H1 (cell line): ENCODE measurements around the gene PRKCA. TPM values are rescaled to one million over a fixed set of nuclear protein-coding genes. Genes with fewer than 3 reads are reported as not detected.

ENCODE experiments used
- CTCF ChIA-PET: fragments of 300-600 bp; sonication (Branson Sonifier 250); formaldehyde crosslinking; loops from one replicate; lab custom pipeline; 2021; ENCODE audit not compliant: partially characterized antibody; lab: Charles Lee
- POLR2A ChIA-PET: fragments of 300-600 bp; sonication (Branson Sonifier 250); formaldehyde crosslinking; loops from one replicate; lab custom pipeline; 2021; ENCODE audit warnings: inconsistent platforms; ENCODE audit not compliant: partially characterized antibody; lab: Charles Lee
- DNase-seq, 2 experiments: peaks; one replicate each; pipeline versions ENCODE4 v3.0.0 to v3.0.0-alpha.2; 2010 to 2022; ENCODE audit warnings: low spot score in 2 of 2, low read depth in 1 of 2, mixed read lengths in 1 of 2
- FAIRE-seq: peaks from 2 replicates; lab custom pipeline; 2011; peaks lifted over from hg19 to GRCh38; lab: Jason Lieb, UNC
- H2AFZ ChIP-seq: 2 replicates; pipeline ENCODE4 v1.8.1; 2012; ENCODE audit warnings: low read length, inconsistent platforms
- H2AK5ac ChIP-seq: 2 replicates; pipeline ENCODE4 v1.6.1; 2013; ENCODE audit warnings: low read depth, low read length
- H2BK120ac ChIP-seq: replicated peaks from 2 replicates; pipeline ENCODE3; 2013; ENCODE audit warnings: low read depth, low read length, inconsistent platforms
- H2BK12ac ChIP-seq: 2 replicates; pipeline ENCODE4 v1.6.1; 2013; ENCODE audit warnings: low read depth, low read length
- H2BK15ac ChIP-seq: 2 replicates; pipeline ENCODE4 v1.6.1; 2013; ENCODE audit warnings: low read length
- H2BK20ac ChIP-seq: 2 replicates; pipeline ENCODE4 v1.6.1; 2013; ENCODE audit warnings: low read length
- H2BK5ac ChIP-seq: 2 replicates; pipeline ENCODE4 v1.6.1; 2013; ENCODE audit warnings: low read depth, low read length
- H3K14ac ChIP-seq: 2 replicates; pipeline ENCODE4 v1.6.1; 2013; ENCODE audit warnings: inconsistent platforms; ENCODE audit not compliant: insufficient read length
- H3K18ac ChIP-seq: 2 replicates; pipeline ENCODE4 v1.6.1; 2013; ENCODE audit warnings: low read length; ENCODE audit errors: extremely low read depth
- H3K23ac ChIP-seq: 2 replicates; pipeline ENCODE4 v1.6.1; 2013; ENCODE audit warnings: inconsistent platforms; ENCODE audit not compliant: insufficient read length
- H3K23me2 ChIP-seq: 2 replicates; pipeline ENCODE4 v1.6.1; 2013; ENCODE audit warnings: low read depth, low read length
- H3K27ac ChIP-seq: 2 replicates; pipeline ENCODE4 v1.6.1; 2011; ENCODE audit warnings: low read depth, low read length, inconsistent platforms
- H3K27me3 ChIP-seq, 4 experiments: replicated peaks in 1 of 4; 1 replicate in 1 of 4; 2 replicates in 3 of 4; pipeline versions ENCODE4 v1.6.1 to v1.8.1; 2011 to 2013; ENCODE audit warnings: low read length in 3 of 4, mild to moderate bottlenecking in 3 of 4, inconsistent platforms in 2 of 4, mixed read lengths in 2 of 4, moderate library complexity in 1 of 4; ENCODE audit not compliant: control insufficient read depth in 3 of 4, insufficient read depth in 3 of 4; ENCODE audit errors: extremely low read depth in 1 of 4
- H3K36me3 ChIP-seq, 4 experiments: 2 replicates each; pipeline versions ENCODE4 v1.6.1 to v1.8.1; 2011 to 2013; ENCODE audit warnings: mild to moderate bottlenecking in 4 of 4, low read length in 3 of 4, moderate library complexity in 2 of 4, control low read depth in 1 of 4, inconsistent platforms in 1 of 4; ENCODE audit not compliant: insufficient read depth in 4 of 4, control insufficient read depth in 2 of 4
- H3K4ac ChIP-seq: replicated peaks from 2 replicates; pipeline ENCODE3; 2013; ENCODE audit warnings: low read length, low read depth, mixed read lengths, inconsistent platforms; ENCODE audit not compliant: insufficient read length
- H3K4me1 ChIP-seq, 4 experiments: replicated peaks in 1 of 4; 1 replicate in 1 of 4; 2 replicates in 3 of 4; pipeline versions ENCODE4 v1.6.1 to v1.8.1; 2011 to 2013; ENCODE audit warnings: low read length in 3 of 4, inconsistent platforms in 2 of 4, mixed read lengths in 1 of 4; ENCODE audit not compliant: insufficient read depth in 4 of 4, control insufficient read depth in 3 of 4
- H3K4me2 ChIP-seq, 2 experiments: 2 replicates each; pipeline versions ENCODE4 v1.6.1 to v1.8.1; 2011 to 2013; ENCODE audit warnings: low read depth in 2 of 2, low read length in 2 of 2, control low read depth in 1 of 2, inconsistent platforms in 1 of 2, mild to moderate bottlenecking in 1 of 2; ENCODE audit not compliant: insufficient read depth in 1 of 2
- H3K4me3 ChIP-seq, 4 experiments: fragments of 200-600, 300-600 bp in 1 of 4; sonication (generic), shearing (Covaris generic), sonication (Bioruptor Twin) in 1 of 4; 2 replicates each; pipeline versions ENCODE4 v1.5.1 to v1.8.1; 2011 to 2016; ENCODE audit warnings: low read length in 4 of 4, low read depth in 3 of 4, control low read depth in 2 of 4, inconsistent platforms in 2 of 4, mild to moderate bottlenecking in 2 of 4, mixed read lengths in 1 of 4, moderate library complexity in 1 of 4; ENCODE audit not compliant: insufficient read depth in 2 of 4; ENCODE audit errors: extremely low read depth in 1 of 4
- H3K56ac ChIP-seq: replicated peaks from 2 replicates; pipeline ENCODE3; 2013; ENCODE audit warnings: low read depth, mild to moderate bottlenecking, mixed read lengths, low read length, inconsistent platforms; ENCODE audit not compliant: insufficient read length
- H3K79me1 ChIP-seq: 2 replicates; pipeline ENCODE4 v1.6.1; 2013; ENCODE audit warnings: low read depth, low read length, control low read depth
- H3K79me2 ChIP-seq, 2 experiments: 2 replicates each; pipeline versions ENCODE4 v1.6.1 to v1.8.1; 2012 to 2013; ENCODE audit warnings: low read length in 2 of 2, mild to moderate bottlenecking in 2 of 2, inconsistent platforms in 1 of 2; ENCODE audit not compliant: insufficient read depth in 2 of 2, control insufficient read depth in 1 of 2
- H3K9ac ChIP-seq, 4 experiments: replicated peaks in 1 of 4; 1 replicate in 1 of 4; 2 replicates in 3 of 4; pipeline versions ENCODE4 v1.6.1 to v1.8.1; 2011 to 2013; ENCODE audit warnings: low read depth in 3 of 4, low read length in 3 of 4, control low read depth in 2 of 4, mild to moderate bottlenecking in 2 of 4, moderate library complexity in 2 of 4, inconsistent platforms in 1 of 4; ENCODE audit errors: extremely low read depth in 1 of 4
- H3K9me3 ChIP-seq, 2 experiments: 2 replicates each; pipeline versions ENCODE4 v1.6.1 to v1.8.1; 2012 to 2013; ENCODE audit warnings: mild to moderate bottlenecking in 2 of 2, moderate library complexity in 2 of 2, control low read depth in 1 of 2, inconsistent platforms in 1 of 2, low read depth in 1 of 2, low read length in 1 of 2, mixed read lengths in 1 of 2; ENCODE audit not compliant: insufficient read depth in 2 of 2
- H4K20me1 ChIP-seq, 2 experiments: replicated peaks in 1 of 2; 2 replicates each; pipeline versions ENCODE3 to v1.8.1; 2011 to 2013; ENCODE audit warnings: inconsistent platforms in 2 of 2, low read length in 2 of 2, mild to moderate bottlenecking in 1 of 2; ENCODE audit not compliant: insufficient read depth in 2 of 2, control insufficient read depth in 1 of 2
- H4K5ac ChIP-seq: 2 replicates; pipeline ENCODE4 v1.6.1; 2013; ENCODE audit warnings: low read length, low read depth, mixed read lengths, inconsistent platforms; ENCODE audit not compliant: insufficient read length
- H4K8ac ChIP-seq: 2 replicates; pipeline ENCODE4 v1.8.0; 2013; ENCODE audit warnings: mild to moderate bottlenecking, moderate library complexity, low read length, inconsistent platforms; ENCODE audit not compliant: insufficient read depth; ENCODE audit errors: extremely low read depth
- H4K91ac ChIP-seq: replicated peaks from 2 replicates; pipeline ENCODE3; 2013; ENCODE audit warnings: low read length, mixed read lengths, inconsistent platforms; ENCODE audit not compliant: insufficient read length
- CREB1 ChIP-seq: IDR thresholded peaks from 2 replicates; pipeline ENCODE4 v1.6.1; 2012; ENCODE audit warnings: inconsistent platforms
- HDAC6 ChIP-seq: IDR thresholded peaks from one replicate; pipeline ENCODE4 v1.7.1; 2012; ENCODE audit warnings: low read depth, mild to moderate bottlenecking, inconsistent platforms, low read length, moderate library complexity
- KDM4A ChIP-seq: IDR thresholded peaks from one replicate; pipeline ENCODE4 v1.7.1; 2012; ENCODE audit warnings: low read depth, mild to moderate bottlenecking, moderate library complexity, low read length, inconsistent platforms; ENCODE audit not compliant: severe bottlenecking
- NANOG ChIP-seq: IDR thresholded peaks from 2 replicates; pipeline ENCODE4 v1.6.1; 2011; ENCODE audit warnings: low read length, low read depth, mild to moderate bottlenecking, inconsistent platforms; ENCODE audit not compliant: insufficient read depth, poor library complexity, severe bottlenecking
- WGBS, 2 experiments: shearing (Covaris generic) in 1 of 2; methylation state at CpG; one replicate each; pipeline versions ENCODE4 v1.1.6 to v1.1.7; 2013 to 2015; ENCODE audit warnings: low lambda C conversion rate in 2 of 2, mixed read lengths in 2 of 2, inconsistent platforms in 1 of 2, low coverage in 1 of 2, missing lambda C conversion rate in 1 of 2; ENCODE audit not compliant: insufficient replicate concordance in 2 of 2, insufficient coverage in 1 of 2, insufficient read length in 1 of 2; ENCODE audit errors: extremely low coverage in 1 of 2, missing lambda C conversion rate in 1 of 2; 5-methylcytosine and 5-hydroxymethylcytosine counted together
- polyA plus RNA-seq, 7 experiments: library from polyadenylated mRNA; depleted of rRNA in 3 of 7; stranded (reverse) in 5 of 7; unstranded in 2 of 7; fragments of >200 nt in 5 of 7; fragments of 200-250 nt in 2 of 7; gene quantifications; 1 replicate in 5 of 7; 2 replicates in 1 of 7; 4 replicates in 1 of 7; pipeline versions ENCODE4 v1.2.1 to v1.2.3, GENCODE V29; 2011 to 2013; ENCODE audit warnings: missing spikeins in 2 of 7, mixed read lengths in 2 of 7
- total RNA-seq: library from RNA; stranded (reverse); fragmentation: NEBNext Ultra II Directional; extraction: Animal tissue kit (Norgen Biotek cat#: 25700); gene quantifications from 2 replicates; pipeline ENCODE4 v1.2.1, GENCODE V29; 2021

PRKCA gene
- total and polyA plus RNA-seq, 2 of the 8 experiments (the other 6 are each of a cell fraction or from before 2014, with no cell fraction given), result 5.8 to 17.8 TPM

GRCh38 chr17:66460558-66460957, 158.1 kb downstream of the PRKCA start:
- DNase-seq, result no peak
- no peaks in the 10 kb centered on the region for H3K79me2 ChIP-seq
- TF ChIP-seq NANOG (no peak), KDM4A (no peak), HDAC6 (no peak), CREB1 (no peak)

More at GRCh38 chr17:66460558-66460957, 158.1 kb downstream of the PRKCA start:
- Histone ChIP-seq H2AK5ac (no peak overlapping the region), H3K27me3 (peaks cover 0 to 8% (median 2%) of the 10 kb centered on the region in 4 experiments; a peak in 4 of 7 replicates), H2AFZ (no peak overlapping the region), H4K91ac (no peak overlapping the region), H4K5ac (no peak overlapping the region), H3K4me2 (no peak overlapping the region), H4K8ac (no peak overlapping the region), H3K36me3 (no peaks in the 10 kb centered on the region), H4K20me1 (peaks cover 0 to 7% of the 10 kb centered on the region in 2 experiments), H3K9me3 (no peaks in the 10 kb centered on the region), H3K23me2 (no peaks in the 10 kb centered on the region), H3K9ac (no peak overlapping the region), H3K4me1 (no peaks in the 10 kb centered on the region), H2BK5ac (no peak overlapping the region), H2BK120ac (no peak overlapping the region), H3K79me1 (no peaks in the 10 kb centered on the region), H2BK15ac (no peak overlapping the region), H3K4ac (no peak overlapping the region), H3K56ac (no peak overlapping the region), H3K4me3 (no peak overlapping the region), H2BK20ac (no peak overlapping the region), H3K27ac (no peak overlapping the region), H3K23ac (no peak overlapping the region), H2BK12ac (no peak overlapping the region), H3K18ac (no peak overlapping the region), H3K14ac (no peak overlapping the region)
- ChIA-PET CTCF (interaction anchor here (1.0 to 1.6 kb wide), 4 partner anchors 11 to 169 kb away, joined by 3 to 11 read pairs (median 4); no protein-coding TSS in a partner anchor), POLR2A (interaction anchor here (1.0 kb wide), 1 partner anchor 14 kb away, joined by 3 read pairs; no protein-coding TSS in a partner anchor)
- no peak for FAIRE-seq
- 83% methylated on average over 6 of the region's 6 CpGs; no CpG with 5 or more reads in 1 of the 2 experiments for WGBS, 2 experiments
